ENCODE measurements around the gene DDA1.

DDA1 gene

DNA sequence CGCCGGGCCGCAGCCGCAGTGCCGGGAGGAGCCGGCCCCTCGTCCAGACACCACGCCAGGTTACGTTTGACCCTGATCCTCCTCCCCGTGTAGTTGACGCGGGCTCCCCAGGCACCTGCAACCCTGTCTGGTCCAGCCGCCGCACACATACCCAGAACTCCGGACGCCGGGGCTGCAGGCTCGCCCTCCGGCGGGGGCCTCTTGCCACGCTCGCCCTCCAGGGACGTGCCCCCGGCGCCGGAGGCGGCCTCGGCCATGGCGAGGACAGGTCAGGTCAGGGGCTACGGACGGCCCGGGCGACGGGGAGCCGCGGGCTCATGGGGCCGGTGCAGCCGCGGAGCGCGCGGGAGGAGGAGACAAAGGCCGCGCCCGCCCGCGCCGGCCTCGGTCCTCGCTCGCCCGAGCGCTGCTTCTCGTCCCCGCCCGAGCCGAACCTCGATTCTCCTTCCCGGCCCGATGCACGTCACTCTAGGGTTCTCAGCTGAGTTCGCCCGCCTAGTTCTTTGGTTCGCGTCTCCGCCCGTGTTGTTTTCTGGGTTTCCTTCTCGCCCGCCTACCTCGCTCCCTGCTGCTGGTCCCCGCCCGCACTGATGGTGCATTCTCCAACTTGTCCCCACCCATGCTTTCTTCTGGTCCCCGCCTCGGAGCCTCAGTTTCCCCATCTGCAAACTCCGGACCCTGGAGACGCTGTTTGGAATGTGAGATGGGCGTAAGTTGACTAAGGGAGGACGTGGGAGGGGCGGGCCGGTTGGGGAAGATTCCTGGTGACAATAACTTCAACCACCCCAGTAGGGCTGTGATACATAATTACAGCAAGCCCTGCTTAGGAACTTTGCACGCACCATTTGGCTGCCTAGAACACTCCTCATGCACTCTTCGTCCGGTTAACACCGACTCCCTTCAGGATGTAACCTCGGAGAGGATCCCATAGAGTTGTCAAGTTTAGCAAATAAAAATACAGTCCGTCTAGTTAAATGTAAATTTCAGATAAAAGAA, 25.3 kb downstream of the DDA1 start, which contains the start of gene ANO8 (continued):
- TF ChIP-seq ZBTB6 (tag by site-specific recombination; IDR thresholded peaks at IDR 0.05) (peak; percentile 84), ZNF48 (tag by site-specific recombination; IDR thresholded peaks at IDR 0.05) (no peak), ZNF169 (tag by site-specific recombination; IDR thresholded peaks at IDR 0.05) (peak; percentile 84; the same call in 1 of the 2 replicates), ZNF335 (tag by site-specific recombination; conservative IDR thresholded peaks at IDR 0.05) (peak; percentile 84), ZNF341 (tag by site-specific recombination; IDR thresholded peaks at IDR 0.05; ENCODE audit: low read depth) (peak; percentile 49), ZNF549 (tag by site-specific recombination; IDR thresholded peaks at IDR 0.05) (no peak), ZNF791 (tag by site-specific recombination; IDR thresholded peaks at IDR 0.05) (peak; percentile 16; the same call in 1 of the 2 replicates), ZNF768 (tag by site-specific recombination; IDR thresholded peaks at IDR 0.05) (peak; percentile 74; the same call in 1 of the 2 replicates), KLF16 (tag by site-specific recombination; IDR thresholded peaks at IDR 0.05) (peak; percentile 99), ZNF561 (tag by site-specific recombination; IDR thresholded peaks at IDR 0.05; ENCODE audit: borderline replicate concordance) (peak; percentile 100), ZNF114 (tag by site-specific recombination; IDR thresholded peaks at IDR 0.05) (no peak)

- peaks cover 0 to 27% of the 10 kb centered on the region in 2 experiments; a peak in 2 of 3 replicates for H3K36me3 ChIP-seq (ENCODE audit: control insufficient read depth in 2 of 2, insufficient read depth in 1 of 2, low read length in 2 of 2)
- CTCF ChIA-PET, result interaction anchor here (0.6 to 1.6 kb wide), 10 partner anchors 23 to 777 kb away, joined by 3 to 6 read pairs (median 3); no protein-coding TSS in a partner anchor
- H3K27ac ChIP-seq (ENCODE audit: extremely low read depth, low read depth, low read length), result no peak overlapping the region
- H3K4me3 ChIP-seq (ENCODE audit: low read depth, low read length), result no peak overlapping the region
- peaks cover 8% of the 10 kb centered on the region for H3K4me1 ChIP-seq (ENCODE audit: control insufficient read depth, insufficient read depth, low read length)
- POLR2A ChIA-PET, result interaction anchor here (1.2 to 7.6 kb wide), 4 partner anchors 18 to 84 kb away, joined by 3 to 64 read pairs (median 6); partner anchors contain the start of genes DDA1 and MVB12A
- TF ChIP-seq PRDM10 (tag by site-specific recombination; IDR thresholded peaks at IDR 0.05) (no peak), HOXA7 (CRISPR knock-in tag; IDR thresholded peaks at IDR 0.05; ENCODE audit: borderline replicate concordance) (no peak), KLF10 (tag by site-specific recombination; IDR thresholded peaks at IDR 0.05) (0 out of 2 replicates have a peak, but pooled peaks have one; percentile 18), ZNF16 (tag by site-specific recombination; IDR thresholded peaks at IDR 0.05; ENCODE audit: low read depth) (no peak), ZFP69B (tag by site-specific recombination; IDR thresholded peaks at IDR 0.05) (no peak)
- H3K9me3 ChIP-seq (ENCODE audit: control insufficient read depth, insufficient read depth, low read depth, low read length), result no peaks in the 10 kb centered on the region
These were observed 26.2 kb downstream of the DDA1 start for GRCh38 chr19:17335575-17335974.

Measured in HEK293 (cell line).